GM23338 (cell line): ENCODE data around the gene MTA1. TPM values are rescaled to one million over a fixed set of nuclear protein-coding genes. Genes with fewer than 3 reads are reported as not detected.

Source experiments
- ATAC-seq: fragments of 200-7000 bp; cut with Tn5 transposase; 3 replicates; pipeline ENCODE4 v1.9.1; 2020
- DNase-seq: peaks from one replicate; pipeline ENCODE4 v3.0.0-alpha.2; 2015; ENCODE audit warnings: low spot score
- H2AFZ ChIP-seq: fragments of 200-600 bp; sonication (generic); 2 replicates; pipeline ENCODE4 v1.8.0; 2016; ENCODE audit warnings: antibody characterized with exemption, mild to moderate bottlenecking, moderate library complexity
- H3F3A ChIP-seq: fragments of 200-600 bp; sonication (generic); replicated peaks from 2 replicates; pipeline ENCODE4 v1.8.0; 2017; ENCODE audit warnings: antibody characterized with exemption, mixed run types, low read depth
- H3K27ac ChIP-seq: fragments of 200-600 bp; sonication (generic); 2 replicates; pipeline ENCODE4 v1.6.1; 2016; ENCODE audit warnings: low read depth
- H3K27me3 ChIP-seq: fragments of 200-600 bp; sonication (generic); 2 replicates; pipeline ENCODE4 v1.8.0; 2016; ENCODE audit warnings: mild to moderate bottlenecking, mixed run types, moderate library complexity; ENCODE audit not compliant: insufficient read depth
- H3K36me3 ChIP-seq: fragments of 200-600 bp; sonication (generic); 2 replicates; pipeline ENCODE4 v1.8.0; 2016; ENCODE audit warnings: mild to moderate bottlenecking; ENCODE audit not compliant: insufficient read depth
- H3K4me1 ChIP-seq: fragments of 200-600 bp; sonication (generic); 2 replicates; pipeline ENCODE4 v1.8.0; 2016; ENCODE audit warnings: mild to moderate bottlenecking, moderate library complexity; ENCODE audit not compliant: insufficient read depth
- H3K4me2 ChIP-seq: fragments of 200-600 bp; sonication (generic); 2 replicates; pipeline ENCODE4 v1.7.1; 2017; ENCODE audit warnings: mixed run types
- H3K4me3 ChIP-seq: fragments of 200-600 bp; sonication (generic); 2 replicates; pipeline ENCODE4 v1.6.1; 2016; ENCODE audit warnings: mixed run types
- H3K79me2 ChIP-seq: fragments of 200-600 bp; sonication (generic); replicated peaks from 2 replicates; pipeline ENCODE4 v1.8.0; 2017; ENCODE audit warnings: mild to moderate bottlenecking; ENCODE audit not compliant: insufficient read depth
- H3K9me2 ChIP-seq: fragments of 200-600 bp; sonication (generic); 2 replicates; pipeline ENCODE4 v1.8.0; 2017; ENCODE audit not compliant: insufficient read depth
- H4K20me1 ChIP-seq: fragments of 200-600 bp; sonication (generic); replicated peaks from 2 replicates; pipeline ENCODE4 v1.8.0; 2017; ENCODE audit warnings: mild to moderate bottlenecking; ENCODE audit not compliant: insufficient read depth
- H3K27ac Mint-ChIP-seq: 2 replicates; pipeline ENCODE4 v1.8.0; 2020; ENCODE audit warnings: inconsistent platforms, mild to moderate bottlenecking, moderate library complexity, mixed read lengths
- H3K27me3 Mint-ChIP-seq: 3 replicates; pipeline ENCODE4 v1.8.0; 2022; ENCODE audit warnings: low read depth, mild to moderate bottlenecking, moderate library complexity, mixed read lengths, inconsistent platforms; ENCODE audit not compliant: insufficient read depth, poor library complexity
- H3K36me3 Mint-ChIP-seq: 3 replicates; pipeline ENCODE4 v1.8.0; 2021; ENCODE audit warnings: low read depth, mild to moderate bottlenecking, inconsistent platforms, moderate library complexity, mixed read lengths
- H3K4me1 Mint-ChIP-seq: 3 replicates; pipeline ENCODE4 v1.8.0; 2020; ENCODE audit warnings: mild to moderate bottlenecking, inconsistent platforms, mixed read lengths
- H3K4me3 Mint-ChIP-seq: 3 replicates; pipeline ENCODE4 v1.8.0; 2021; ENCODE audit warnings: moderate library complexity, mild to moderate bottlenecking, inconsistent platforms, mixed read lengths
- H3K9me3 Mint-ChIP-seq: 3 replicates; pipeline ENCODE4 v1.8.0; 2020; ENCODE audit warnings: moderate library complexity, mild to moderate bottlenecking, inconsistent platforms, mixed read lengths
- CREB1 ChIP-seq: fragments of 250-450 bp; sonication (Bioruptor Pico); IDR thresholded peaks from 2 replicates; pipeline ENCODE4 v1.5.0; 2020; ENCODE audit warnings: low read depth, mild to moderate bottlenecking, moderate library complexity
- EZH2 ChIP-seq: fragments of 200-600 bp; sonication (generic); IDR thresholded peaks from one replicate; pipeline ENCODE4 v1.8.0; 2017; ENCODE audit warnings: antibody characterized with exemption, mild to moderate bottlenecking, low read depth; ENCODE audit not compliant: unreplicated experiment
- EZH2phosphoT487 ChIP-seq: fragments of 200-600 bp; sonication (generic); IDR thresholded peaks from one replicate; pipeline ENCODE4 v1.8.1; 2018; ENCODE audit warnings: antibody characterized with exemption; ENCODE audit not compliant: unreplicated experiment
- NANOG ChIP-seq: IDR thresholded peaks from 2 replicates; pipeline ENCODE4 v1.6.1; 2016; ENCODE audit warnings: antibody characterized with exemption, borderline replicate concordance
- POLR2AphosphoS5 ChIP-seq: IDR thresholded peaks from 2 replicates; pipeline ENCODE4 v1.6.1; 2016; ENCODE audit warnings: antibody characterized with exemption, low read depth
- STAT1 ChIP-seq: IDR thresholded peaks from one replicate; pipeline ENCODE4 v1.6.1; 2016; ENCODE audit warnings: antibody characterized with exemption; ENCODE audit not compliant: unreplicated experiment
- ZNF114 ChIP-seq: fragments of 250-450 bp; sonication (Bioruptor Pico); IDR thresholded peaks from 2 replicates; pipeline ENCODE4 v1.5.0; 2020; ENCODE audit warnings: mild to moderate bottlenecking, moderate library complexity
- polyA plus RNA-seq: library from polyadenylated mRNA; unstranded; fragments of >200 nt; fragmentation: Nextera tagmentation; extraction: Ambion mirVana; gene quantifications from 2 replicates; pipeline ENCODE4 v1.2.1, GENCODE V29; 2016
- total RNA-seq: library from RNA; depleted of rRNA; stranded (reverse); fragments of >200 nt; shearing (Covaris generic); gene quantifications from 2 replicates; pipeline ENCODE4 v1.2.3, GENCODE V29; 2014
- TF ChIP-seq, protein P1 (sequence below): fragments of 250-450 bp; sonication (Bioruptor Pico); IDR thresholded peaks from 2 replicates; pipeline ENCODE4 v1.5.0; 2020; ENCODE audit warnings: mild to moderate bottlenecking, moderate library complexity
- TF ChIP-seq, protein P2 (sequence below), 2 experiments: fragments of 200-600 bp in 1 of 2; sonication (generic) in 1 of 2; conservative IDR thresholded peaks; 2 replicates each; pipeline versions ENCODE4 v1.5.1 to v1.6.1; 2016 to 2017; ENCODE audit warnings: antibody characterized with exemption in 2 of 2, low read depth in 2 of 2, mild to moderate bottlenecking in 2 of 2, moderate library complexity in 1 of 2

The MTA1 gene
- total and polyA plus RNA-seq, 2 experiments from 2014 or later = 53.3 to 126 TPM

DNA sequence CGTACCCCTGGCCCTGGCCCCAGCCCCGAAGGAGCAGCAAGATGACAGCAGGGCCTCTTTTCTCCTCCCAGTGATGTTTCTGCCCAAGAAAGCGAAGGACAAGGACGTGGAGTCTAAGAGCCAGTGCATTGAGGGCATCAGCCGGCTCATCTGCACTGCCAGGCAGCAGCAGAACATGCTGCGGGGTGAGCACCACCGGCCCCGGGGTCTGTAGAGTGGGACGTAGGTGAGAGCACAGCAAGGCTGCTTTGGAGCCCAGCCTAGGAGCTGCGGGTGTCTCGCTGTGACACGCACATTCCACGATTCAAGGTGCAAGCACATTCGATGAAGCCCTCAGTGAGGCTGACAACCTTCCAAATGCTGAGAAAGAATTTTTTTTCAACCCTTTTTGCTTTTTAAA is 26.5 kb upstream of the MTA1 start:
- Histone ChIP-seq H3K36me3 (no peaks in the 10 kb centered on the region), H2AFZ (no peak overlapping the region), H3F3A (0 out of 2 replicates have a peak, but pooled peaks cover 3% of the 10 kb centered on the region), H3K79me2 (no peaks in the 10 kb centered on the region), H3K9me2 (peaks cover 5% of the 10 kb centered on the region), H3K27me3 (no peaks in the 10 kb centered on the region), H3K4me2 (no peak overlapping the region), H3K4me1 (no peaks in the 10 kb centered on the region), H4K20me1 (no peaks in the 10 kb centered on the region), H3K4me3 (no peak overlapping the region), H3K27ac (no peak overlapping the region)
- ATAC-seq (no peak), DNase-seq (no peak)
- Mint-ChIP-seq H3K27ac (no peak overlapping the region), H3K4me1 (no peaks in the 10 kb centered on the region; the same call in 2 of the 3 replicates), H3K27me3 (peaks cover 14% of the 10 kb centered on the region), H3K36me3 (no peaks in the 10 kb centered on the region; the same call in 2 of the 3 replicates), H3K9me3 (peaks cover 5% of the 10 kb centered on the region; the same call in 2 of the 3 replicates), H3K4me3 (no peak overlapping the region)
- TF ChIP-seq, protein P1, sequence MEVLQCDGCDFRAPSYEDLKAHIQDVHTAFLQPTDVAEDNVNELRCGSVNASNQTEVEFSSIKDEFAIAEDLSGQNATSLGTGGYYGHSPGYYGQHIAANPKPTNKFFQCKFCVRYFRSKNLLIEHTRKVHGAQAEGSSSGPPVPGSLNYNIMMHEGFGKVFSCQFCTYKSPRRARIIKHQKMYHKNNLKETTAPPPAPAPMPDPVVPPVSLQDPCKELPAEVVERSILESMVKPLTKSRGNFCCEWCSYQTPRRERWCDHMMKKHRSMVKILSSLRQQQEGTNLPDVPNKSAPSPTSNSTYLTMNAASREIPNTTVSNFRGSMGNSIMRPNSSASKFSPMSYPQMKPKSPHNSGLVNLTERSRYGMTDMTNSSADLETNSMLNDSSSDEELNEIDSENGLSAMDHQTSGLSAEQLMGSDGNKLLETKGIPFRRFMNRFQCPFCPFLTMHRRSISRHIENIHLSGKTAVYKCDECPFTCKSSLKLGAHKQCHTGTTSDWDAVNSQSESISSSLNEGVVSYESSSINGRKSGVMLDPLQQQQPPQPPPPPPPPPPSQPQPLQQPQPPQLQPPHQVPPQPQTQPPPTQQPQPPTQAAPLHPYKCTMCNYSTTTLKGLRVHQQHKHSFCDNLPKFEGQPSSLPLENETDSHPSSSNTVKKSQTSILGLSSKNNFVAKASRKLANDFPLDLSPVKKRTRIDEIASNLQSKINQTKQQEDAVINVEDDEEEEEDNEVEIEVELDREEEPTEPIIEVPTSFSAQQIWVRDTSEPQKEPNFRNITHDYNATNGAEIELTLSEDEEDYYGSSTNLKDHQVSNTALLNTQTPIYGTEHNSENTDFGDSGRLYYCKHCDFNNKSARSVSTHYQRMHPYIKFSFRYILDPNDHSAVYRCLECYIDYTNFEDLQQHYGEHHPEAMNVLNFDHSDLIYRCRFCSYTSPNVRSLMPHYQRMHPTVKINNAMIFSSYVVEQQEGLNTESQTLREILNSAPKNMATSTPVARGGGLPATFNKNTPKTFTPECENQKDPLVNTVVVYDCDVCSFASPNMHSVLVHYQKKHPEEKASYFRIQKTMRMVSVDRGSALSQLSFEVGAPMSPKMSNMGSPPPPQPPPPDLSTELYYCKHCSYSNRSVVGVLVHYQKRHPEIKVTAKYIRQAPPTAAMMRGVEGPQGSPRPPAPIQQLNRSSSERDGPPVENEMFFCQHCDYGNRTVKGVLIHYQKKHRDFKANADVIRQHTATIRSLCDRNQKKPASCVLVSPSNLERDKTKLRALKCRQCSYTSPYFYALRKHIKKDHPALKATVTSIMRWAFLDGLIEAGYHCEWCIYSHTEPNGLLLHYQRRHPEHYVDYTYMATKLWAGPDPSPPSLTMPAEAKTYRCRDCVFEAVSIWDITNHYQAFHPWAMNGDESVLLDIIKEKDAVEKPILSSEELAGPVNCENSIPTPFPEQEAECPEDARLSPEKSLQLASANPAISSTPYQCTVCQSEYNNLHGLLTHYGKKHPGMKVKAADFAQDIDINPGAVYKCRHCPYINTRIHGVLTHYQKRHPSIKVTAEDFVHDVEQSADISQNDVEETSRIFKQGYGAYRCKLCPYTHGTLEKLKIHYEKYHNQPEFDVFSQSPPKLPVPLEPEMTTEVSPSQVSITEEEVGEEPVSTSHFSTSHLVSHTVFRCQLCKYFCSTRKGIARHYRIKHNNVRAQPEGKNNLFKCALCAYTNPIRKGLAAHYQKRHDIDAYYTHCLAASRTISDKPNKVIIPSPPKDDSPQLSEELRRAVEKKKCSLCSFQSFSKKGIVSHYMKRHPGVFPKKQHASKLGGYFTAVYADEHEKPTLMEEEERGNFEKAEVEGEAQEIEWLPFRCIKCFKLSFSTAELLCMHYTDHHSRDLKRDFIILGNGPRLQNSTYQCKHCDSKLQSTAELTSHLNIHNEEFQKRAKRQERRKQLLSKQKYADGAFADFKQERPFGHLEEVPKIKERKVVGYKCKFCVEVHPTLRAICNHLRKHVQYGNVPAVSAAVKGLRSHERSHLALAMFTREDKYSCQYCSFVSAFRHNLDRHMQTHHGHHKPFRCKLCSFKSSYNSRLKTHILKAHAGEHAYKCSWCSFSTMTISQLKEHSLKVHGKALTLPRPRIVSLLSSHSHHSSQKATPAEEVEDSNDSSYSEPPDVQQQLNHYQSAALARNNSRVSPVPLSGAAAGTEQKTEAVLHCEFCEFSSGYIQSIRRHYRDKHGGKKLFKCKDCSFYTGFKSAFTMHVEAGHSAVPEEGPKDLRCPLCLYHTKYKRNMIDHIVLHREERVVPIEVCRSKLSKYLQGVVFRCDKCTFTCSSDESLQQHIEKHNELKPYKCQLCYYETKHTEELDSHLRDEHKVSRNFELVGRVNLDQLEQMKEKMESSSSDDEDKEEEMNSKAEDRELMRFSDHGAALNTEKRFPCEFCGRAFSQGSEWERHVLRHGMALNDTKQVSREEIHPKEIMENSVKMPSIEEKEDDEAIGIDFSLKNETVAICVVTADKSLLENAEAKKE (CRISPR knock-in tag) = no peak
- TF ChIP-seq ZNF114 (CRISPR knock-in tag) = no peak
- TF ChIP-seq, protein P2, sequence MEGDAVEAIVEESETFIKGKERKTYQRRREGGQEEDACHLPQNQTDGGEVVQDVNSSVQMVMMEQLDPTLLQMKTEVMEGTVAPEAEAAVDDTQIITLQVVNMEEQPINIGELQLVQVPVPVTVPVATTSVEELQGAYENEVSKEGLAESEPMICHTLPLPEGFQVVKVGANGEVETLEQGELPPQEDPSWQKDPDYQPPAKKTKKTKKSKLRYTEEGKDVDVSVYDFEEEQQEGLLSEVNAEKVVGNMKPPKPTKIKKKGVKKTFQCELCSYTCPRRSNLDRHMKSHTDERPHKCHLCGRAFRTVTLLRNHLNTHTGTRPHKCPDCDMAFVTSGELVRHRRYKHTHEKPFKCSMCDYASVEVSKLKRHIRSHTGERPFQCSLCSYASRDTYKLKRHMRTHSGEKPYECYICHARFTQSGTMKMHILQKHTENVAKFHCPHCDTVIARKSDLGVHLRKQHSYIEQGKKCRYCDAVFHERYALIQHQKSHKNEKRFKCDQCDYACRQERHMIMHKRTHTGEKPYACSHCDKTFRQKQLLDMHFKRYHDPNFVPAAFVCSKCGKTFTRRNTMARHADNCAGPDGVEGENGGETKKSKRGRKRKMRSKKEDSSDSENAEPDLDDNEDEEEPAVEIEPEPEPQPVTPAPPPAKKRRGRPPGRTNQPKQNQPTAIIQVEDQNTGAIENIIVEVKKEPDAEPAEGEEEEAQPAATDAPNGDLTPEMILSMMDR (conservative IDR thresholded peaks at IDR 0.05; ENCODE audit: low read depth in 2 of 2) = no peak
- TF ChIP-seq NANOG = no peak
- no peak for TF ChIP-seq POLR2AphosphoS5
- no peak for TF ChIP-seq EZH2
- TF ChIP-seq EZH2phosphoT487 = no peak
- TF ChIP-seq CREB1 = no peak
- TF ChIP-seq STAT1 = no peak
